LNCAP (cell line): ENCODE measurements around the gene PPP1R14B.

Source experiments
- CTCF ChIP-seq: fragments of 450-650 bp; IDR thresholded peaks from 2 replicates; pipeline ENCODE4 v1.5.1; 2017; ENCODE audit warnings: mild to moderate bottlenecking

Gene PPP1R14B

GRCh38 chr11:64260147-64260708 is 13.5 kb upstream of the PPP1R14B start:
- no peak for TF ChIP-seq CTCF

GRCh38 chr11:64259533-64260067 is 12.9 kb upstream of the PPP1R14B start:
- no peak for TF ChIP-seq CTCF

GRCh38 chr11:64258946-64259532 is 12.3 kb upstream of the PPP1R14B start:
- TF ChIP-seq CTCF, result no peak

GRCh38 chr11:64258356-64258755 is 11.6 kb upstream of the PPP1R14B start:
- TF ChIP-seq CTCF, result no peak

GRCh38 chr11:64256300-64256699 is 9.6 kb upstream of the PPP1R14B start:
- TF ChIP-seq CTCF, result no peak

- no peak for TF ChIP-seq CTCF
These were observed 8.7 kb upstream of the PPP1R14B start for GRCh38 chr11:64255135-64256128.

- no peak for TF ChIP-seq CTCF
These were observed 7.6 kb upstream of the PPP1R14B start for GRCh38 chr11:64254326-64254725.
